Panc1 (cell line): ENCODE data around the gene DTD1. TPM values are rescaled to one million over a fixed set of nuclear protein-coding genes. Genes with fewer than 3 reads are reported as not detected.

Experiments used
- ATAC-seq: fragments of 200-7000 bp; cut with Tn5 transposase; 2 replicates; pipeline ENCODE4 v1.9.1; 2020; ENCODE audit warnings: mild to moderate bottlenecking, moderate library complexity
- BruUV-seq: library from RNA; stranded (reverse); fragments of 400-500 nt; replicated peaks from 2 replicates; lab custom pipeline; 2021; lab: Mats Ljungman, UMichigan
- CTCF ChIA-PET: fragments of 300-600 bp; sonication (Branson Sonifier 250); formaldehyde crosslinking; loops from one replicate; lab custom pipeline; 2022; ENCODE audit warnings: antibody characterized with exemption; lab: Charles Lee
- POLR2A ChIA-PET: fragments of 300-600 bp; sonication (Branson Sonifier 250); formaldehyde crosslinking; loops from one replicate; lab custom pipeline; 2022; ENCODE audit warnings: antibody characterized with exemption; lab: Charles Lee
- DNase-seq: peaks from one replicate; pipeline ENCODE4 v3.0.0-alpha.2; 2010; ENCODE audit warnings: low read depth, low spot score
- H3K27ac ChIP-seq: 2 replicates; pipeline ENCODE4 v1.5.1; 2011; ENCODE audit warnings: mild to moderate bottlenecking, low read length, inconsistent platforms
- H3K27me3 ChIP-seq: fragments of 200-500 bp; sonication (Bioruptor generic); 2 replicates; pipeline ENCODE4 v1.6.0; 2014; ENCODE audit warnings: low read length, inconsistent platforms; ENCODE audit not compliant: control insufficient read depth, insufficient read depth
- H3K36me3 ChIP-seq: fragments of 200-500 bp; sonication (Bioruptor generic); 2 replicates; pipeline ENCODE4 v1.5.1; 2014; ENCODE audit warnings: inconsistent platforms, mild to moderate bottlenecking, low read length, moderate library complexity; ENCODE audit not compliant: control insufficient read depth, insufficient read depth
- H3K4me1 ChIP-seq: 2 replicates; pipeline ENCODE4 v1.5.1; 2011; ENCODE audit warnings: inconsistent platforms, mild to moderate bottlenecking, low read length, moderate library complexity; ENCODE audit not compliant: control insufficient read depth, insufficient read depth
- H3K4me3 ChIP-seq, 2 experiments: 2 replicates each; pipeline ENCODE4 v1.5.1; 2011 to 2012; ENCODE audit warnings: low read depth in 2 of 2, low read length in 2 of 2, mild to moderate bottlenecking in 2 of 2, inconsistent platforms in 1 of 2, moderate library complexity in 1 of 2
- H3K9me3 ChIP-seq: fragments of 200-500 bp; sonication (Bioruptor generic); 2 replicates; pipeline ENCODE4 v1.5.1; 2014; ENCODE audit warnings: low read depth, mild to moderate bottlenecking, inconsistent platforms, low read length, moderate library complexity; ENCODE audit not compliant: control insufficient read depth, insufficient read depth
- POLR2AphosphoS5 ChIP-seq: IDR thresholded peaks from 2 replicates; pipeline ENCODE4 v1.6.1; 2012; ENCODE audit warnings: mild to moderate bottlenecking, low read depth, low read length, moderate library complexity
- SIN3A ChIP-seq: IDR thresholded peaks from 2 replicates; pipeline ENCODE4 v1.6.1; 2012; ENCODE audit warnings: low read depth, mild to moderate bottlenecking, low read length, moderate library complexity, borderline replicate concordance; ENCODE audit not compliant: insufficient read depth
- TCF7L2 ChIP-seq: IDR thresholded peaks from 2 replicates; pipeline ENCODE4 v1.6.1; 2011; ENCODE audit warnings: mild to moderate bottlenecking, low read depth, low read length, inconsistent platforms
- in situ Hi-C: cut with HindIII; loops from 2 replicates; pipeline ENCODE4 v1.10.0; 2016; ENCODE audit warnings: low sequenced_read_pairs, low pct_unique_long_range_greater_than_20kb
- intact Hi-C: fragments of 100-400 bp; cut with micrococcal nuclease; formaldehyde crosslinking; loops from one replicate; pipeline ENCODE4 v1.10.0; 2022; ENCODE audit not compliant: unreplicated experiment
- total RNA-seq: library from RNA; stranded (reverse); gene quantifications from one replicate; pipeline ENCODE4 v1.2.1, GENCODE V29; 2021; ENCODE audit not compliant: unreplicated experiment
- TF ChIP-seq, protein P1 (sequence below): fragments of 450-650 bp; IDR thresholded peaks from 2 replicates; pipeline ENCODE4 v1.5.1; 2017; ENCODE audit warnings: mild to moderate bottlenecking
- TF ChIP-seq, protein P2 (sequence below), 2 experiments: IDR thresholded peaks; 2 replicates each; pipeline ENCODE4 v1.6.1; 2011 to 2012; ENCODE audit warnings: low read depth in 2 of 2, control low read depth in 1 of 2, low read length in 1 of 2, mild to moderate bottlenecking in 1 of 2, moderate library complexity in 1 of 2; ENCODE audit not compliant: insufficient read depth in 1 of 2

DTD1 gene
- total RNA-seq, 1 experiment from 2014 or later: 23.6 TPM

DNA sequence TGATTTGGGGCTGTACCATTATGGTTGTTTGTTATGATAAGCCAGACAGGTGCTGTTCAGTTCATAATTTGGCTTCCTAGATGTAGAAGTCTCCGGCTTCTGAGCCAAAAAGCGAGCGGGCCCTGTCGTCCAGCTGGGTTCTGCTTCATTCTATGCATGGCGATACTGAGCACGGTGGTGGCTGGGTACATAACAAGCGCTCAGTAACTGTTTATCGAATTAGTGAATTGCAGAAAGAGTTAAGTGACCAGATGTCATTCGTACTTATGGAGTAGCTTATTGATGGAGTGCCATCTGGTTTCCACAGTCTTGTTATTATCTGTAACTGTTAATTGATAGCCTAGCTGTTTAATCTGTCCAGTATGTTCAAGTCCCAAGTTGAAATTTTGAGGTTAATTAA lies 85.0 kb downstream of the DTD1 start:
- no peak for DNase-seq

GRCh38 chr20:18676396-18676795 lies 88.5 kb downstream of the DTD1 start:
- Histone ChIP-seq H3K36me3 (no peaks in the 10 kb centered on the region), H3K27ac (no peak overlapping the region), H3K27me3 (no peaks in the 10 kb centered on the region), H3K4me1 (no peaks in the 10 kb centered on the region), H3K4me3 (no peak overlapping the region), H3K9me3 (no peaks in the 10 kb centered on the region)
- in situ Hi-C loops (no loop called here), intact Hi-C loops (no loop called here)
- BruUV-seq: no TSS peak
- CTCF ChIA-PET: no interaction called here
- POLR2A ChIA-PET: no interaction called here
- no peak for TF ChIP-seq TCF7L2
- TF ChIP-seq, protein P1, sequence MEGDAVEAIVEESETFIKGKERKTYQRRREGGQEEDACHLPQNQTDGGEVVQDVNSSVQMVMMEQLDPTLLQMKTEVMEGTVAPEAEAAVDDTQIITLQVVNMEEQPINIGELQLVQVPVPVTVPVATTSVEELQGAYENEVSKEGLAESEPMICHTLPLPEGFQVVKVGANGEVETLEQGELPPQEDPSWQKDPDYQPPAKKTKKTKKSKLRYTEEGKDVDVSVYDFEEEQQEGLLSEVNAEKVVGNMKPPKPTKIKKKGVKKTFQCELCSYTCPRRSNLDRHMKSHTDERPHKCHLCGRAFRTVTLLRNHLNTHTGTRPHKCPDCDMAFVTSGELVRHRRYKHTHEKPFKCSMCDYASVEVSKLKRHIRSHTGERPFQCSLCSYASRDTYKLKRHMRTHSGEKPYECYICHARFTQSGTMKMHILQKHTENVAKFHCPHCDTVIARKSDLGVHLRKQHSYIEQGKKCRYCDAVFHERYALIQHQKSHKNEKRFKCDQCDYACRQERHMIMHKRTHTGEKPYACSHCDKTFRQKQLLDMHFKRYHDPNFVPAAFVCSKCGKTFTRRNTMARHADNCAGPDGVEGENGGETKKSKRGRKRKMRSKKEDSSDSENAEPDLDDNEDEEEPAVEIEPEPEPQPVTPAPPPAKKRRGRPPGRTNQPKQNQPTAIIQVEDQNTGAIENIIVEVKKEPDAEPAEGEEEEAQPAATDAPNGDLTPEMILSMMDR: no peak
- ATAC-seq: no peak
- DNase-seq: no peak

More for the DNA sequence above, 85.0 kb downstream of the DTD1 start:
- ChIA-PET POLR2A (no interaction called here), CTCF (no interaction called here)
- no TSS peak for BruUV-seq
- intact Hi-C loops: no loop called here
- in situ Hi-C loops: no loop called here
- H3K27ac ChIP-seq: no peak overlapping the region
- no peaks in the 10 kb centered on the region for H3K27me3 ChIP-seq
- no peaks in the 10 kb centered on the region for H3K9me3 ChIP-seq
- H3K36me3 ChIP-seq: no peaks in the 10 kb centered on the region
- H3K4me1 ChIP-seq: no peaks in the 10 kb centered on the region
- no peak overlapping the region for H3K4me3 ChIP-seq
- ATAC-seq: no peak
- TF ChIP-seq, protein P1: no peak
- TF ChIP-seq, protein P2, sequence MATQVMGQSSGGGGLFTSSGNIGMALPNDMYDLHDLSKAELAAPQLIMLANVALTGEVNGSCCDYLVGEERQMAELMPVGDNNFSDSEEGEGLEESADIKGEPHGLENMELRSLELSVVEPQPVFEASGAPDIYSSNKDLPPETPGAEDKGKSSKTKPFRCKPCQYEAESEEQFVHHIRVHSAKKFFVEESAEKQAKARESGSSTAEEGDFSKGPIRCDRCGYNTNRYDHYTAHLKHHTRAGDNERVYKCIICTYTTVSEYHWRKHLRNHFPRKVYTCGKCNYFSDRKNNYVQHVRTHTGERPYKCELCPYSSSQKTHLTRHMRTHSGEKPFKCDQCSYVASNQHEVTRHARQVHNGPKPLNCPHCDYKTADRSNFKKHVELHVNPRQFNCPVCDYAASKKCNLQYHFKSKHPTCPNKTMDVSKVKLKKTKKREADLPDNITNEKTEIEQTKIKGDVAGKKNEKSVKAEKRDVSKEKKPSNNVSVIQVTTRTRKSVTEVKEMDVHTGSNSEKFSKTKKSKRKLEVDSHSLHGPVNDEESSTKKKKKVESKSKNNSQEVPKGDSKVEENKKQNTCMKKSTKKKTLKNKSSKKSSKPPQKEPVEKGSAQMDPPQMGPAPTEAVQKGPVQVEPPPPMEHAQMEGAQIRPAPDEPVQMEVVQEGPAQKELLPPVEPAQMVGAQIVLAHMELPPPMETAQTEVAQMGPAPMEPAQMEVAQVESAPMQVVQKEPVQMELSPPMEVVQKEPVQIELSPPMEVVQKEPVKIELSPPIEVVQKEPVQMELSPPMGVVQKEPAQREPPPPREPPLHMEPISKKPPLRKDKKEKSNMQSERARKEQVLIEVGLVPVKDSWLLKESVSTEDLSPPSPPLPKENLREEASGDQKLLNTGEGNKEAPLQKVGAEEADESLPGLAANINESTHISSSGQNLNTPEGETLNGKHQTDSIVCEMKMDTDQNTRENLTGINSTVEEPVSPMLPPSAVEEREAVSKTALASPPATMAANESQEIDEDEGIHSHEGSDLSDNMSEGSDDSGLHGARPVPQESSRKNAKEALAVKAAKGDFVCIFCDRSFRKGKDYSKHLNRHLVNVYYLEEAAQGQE (IDR thresholded peaks at IDR 0.05; ENCODE audit: insufficient read depth in 1 of 2, low read depth in 2 of 2, low read length in 1 of 2): no peak
- TF ChIP-seq TCF7L2 (no peak), POLR2AphosphoS5 (no peak), SIN3A (no peak)

GRCh38 chr20:18677126-18677525 lies 89.3 kb downstream of the DTD1 start:
- ChIA-PET CTCF (no interaction called here), POLR2A (no interaction called here)
- no TSS peak for BruUV-seq
- TF ChIP-seq TCF7L2 (no peak), POLR2AphosphoS5 (no peak)
- Histone ChIP-seq H3K27ac (no peak overlapping the region), H3K27me3 (no peaks in the 10 kb centered on the region), H3K9me3 (no peaks in the 10 kb centered on the region), H3K4me1 (no peaks in the 10 kb centered on the region), H3K36me3 (no peaks in the 10 kb centered on the region), H3K4me3 (no peak overlapping the region)
- in situ Hi-C loops: no loop called here
- intact Hi-C loops: no loop called here
- DNase-seq (no peak), ATAC-seq (no peak)
